Neural progenitor cell (in vitro differentiated cells): ENCODE measurements around the gene GTF3A.
"Not testable (repeated sequence)": the region's sequence is repeated elsewhere in the genome, so short reads cannot be mapped to it uniquely, and the experiment has no call there.

Experiments
- CTCF ChIP-seq: fragments of 200-600 bp; sonication (generic); IDR thresholded peaks from 2 replicates; pipeline ENCODE4 v1.5.1; 2017; ENCODE audit warnings: antibody characterized with exemption, mild to moderate bottlenecking
- EZH2 ChIP-seq: fragments of 200-600 bp; sonication (generic); IDR thresholded peaks from 2 replicates; pipeline ENCODE4 v1.6.1; 2017; ENCODE audit warnings: antibody characterized with exemption, mild to moderate bottlenecking, moderate library complexity

GRCh38 chr13:27400405-27400804 is 24.0 kb upstream of the GTF3A start:
- not testable (repeated sequence) for TF ChIP-seq CTCF, EZH2
